H54 (cell line): ENCODE data around the gene SLC35B2.

Source experiments
- DNase-seq: peaks from one replicate; pipeline ENCODE4 v3.0.0; 2011; ENCODE audit warnings: low spot score, mixed read lengths; ENCODE audit not compliant: insufficient read length
- FAIRE-seq: peaks from 3 replicates; lab custom pipeline; 2011; peaks lifted over from hg19 to GRCh38; lab: Jason Lieb, UNC
- POLR2A ChIP-seq: IDR thresholded peaks from 2 replicates; pipeline ENCODE4 v1.6.1; 2011; ENCODE audit warnings: low read depth, mild to moderate bottlenecking, low read length

The SLC35B2 gene

GRCh38 chr6:44225579-44226325 is 31.6 kb downstream of the SLC35B2 start:
- FAIRE-seq (no peak), DNase-seq (no peak)
- no peak for TF ChIP-seq POLR2A

GRCh38 chr6:44224965-44225305 is 32.4 kb downstream of the SLC35B2 start:
- DNase-seq = no peak
- no peak for FAIRE-seq
- TF ChIP-seq POLR2A = no peak

GRCh38 chr6:44224029-44224964 is 33.0 kb downstream of the SLC35B2 start:
- FAIRE-seq (no peak), DNase-seq (no peak)
- TF ChIP-seq POLR2A = no peak

GRCh38 chr6:44223319-44224028 is 33.9 kb downstream of the SLC35B2 start, which contains the start of gene SLC29A1:
TSS of gene SLC29A1 (plus strand) at chr6:44223595. CDS start at chr6:44227314, 3,719 bp downstream.
- TF ChIP-seq POLR2A = peak; percentile 82
- DNase-seq = peak; percentile 96
- FAIRE-seq = no peak

- no peak for TF ChIP-seq POLR2A
- FAIRE-seq (no peak), DNase-seq (peak; percentile 89)
Observed at GRCh38 chr6:44222486-44223318, 34.6 kb downstream of the SLC35B2 start.

- FAIRE-seq (no peak), DNase-seq (no peak)
- TF ChIP-seq POLR2A = no peak
Observed at GRCh38 chr6:44221961-44222335, 35.4 kb downstream of the SLC35B2 start.

- FAIRE-seq (peak; percentile 20), DNase-seq (peak; percentile 98)
- TF ChIP-seq POLR2A = no peak
Observed at GRCh38 chr6:44221291-44221960, 35.9 kb downstream of the SLC35B2 start.

GRCh38 chr6:44220913-44221290 is 36.4 kb downstream of the SLC35B2 start:
- no peak for DNase-seq
- TF ChIP-seq POLR2A = no peak
- no peak for FAIRE-seq

GRCh38 chr6:44219815-44220784 is 37.2 kb downstream of the SLC35B2 start:
- TF ChIP-seq POLR2A = no peak
- no peak for FAIRE-seq
- DNase-seq = no peak

- no peak for TF ChIP-seq POLR2A
- FAIRE-seq (no peak), DNase-seq (peak; percentile 81)
Observed at GRCh38 chr6:44219053-44219814, 38.1 kb downstream of the SLC35B2 start.
